22Rv1 (cell line): ENCODE measurements around the gene STIM1.
"Not testable (repeated sequence)": the region's sequence is repeated elsewhere in the genome, so short reads cannot be mapped to it uniquely, and the experiment has no call there.

Experiments
- H3K27ac ChIP-seq: fragments of 450-650 bp; 2 replicates; pipeline ENCODE4 v1.5.1; 2017
- CTCF ChIP-seq: fragments of 450-650 bp; IDR thresholded peaks from 2 replicates; pipeline ENCODE4 v1.5.1; 2017; ENCODE audit warnings: mild to moderate bottlenecking
- ZFX ChIP-seq: fragments of 450-650 bp; IDR thresholded peaks from 2 replicates; pipeline ENCODE4 v1.6.1; 2017; ENCODE audit warnings: antibody characterized with exemption, borderline replicate concordance

Gene STIM1

GRCh38 chr11:3854977-3855807, at the start of gene STIM1:
STIM1 (plus strand) TSS chr11:3855664; CDS start chr11:3856271, 607 bp downstream.
- peak within 1 kb of the TSS; percentile 75 for H3K27ac ChIP-seq
- TF ChIP-seq ZFX (no peak), CTCF (peak; percentile 97)

- H3K27ac ChIP-seq = peak within 1 kb of the TSS; percentile 77
- TF ChIP-seq CTCF (peak; percentile 84), ZFX (no peak)
Observed at GRCh38 chr11:3807909-3808860, 47.3 kb upstream of the STIM1 start, which contains the start of gene PGAP2. PGAP2 (plus strand) TSS chr11:3808560; CDS start chr11:3811260, 2,700 bp downstream.

GRCh38 chr11:3808861-3809623, 46.4 kb upstream of the STIM1 start:
- no peak for TF ChIP-seq ZFX
- TF ChIP-seq CTCF = peak; percentile 69
- peak overlapping the region; percentile 77 for H3K27ac ChIP-seq

GRCh38 chr11:3809624-3809928, 45.9 kb upstream of the STIM1 start:
- TF ChIP-seq ZFX = no peak
- TF ChIP-seq CTCF = no peak
- H3K27ac ChIP-seq = peak overlapping the region; percentile 77; the same call in 1 of the 2 replicates

GRCh38 chr11:3810446-3810845, 45.0 kb upstream of the STIM1 start:
- TF ChIP-seq ZFX = no peak
- no peak for TF ChIP-seq CTCF
- no peak overlapping the region for H3K27ac ChIP-seq

GRCh38 chr11:3810951-3811350, 44.5 kb upstream of the STIM1 start:
- no peak overlapping the region for H3K27ac ChIP-seq
- TF ChIP-seq CTCF = no peak

GRCh38 chr11:3814832-3815231, 40.6 kb upstream of the STIM1 start:
- H3K27ac ChIP-seq = not testable (repeated sequence)
